ENCODE measurements around the gene SUSD5.

DNA sequence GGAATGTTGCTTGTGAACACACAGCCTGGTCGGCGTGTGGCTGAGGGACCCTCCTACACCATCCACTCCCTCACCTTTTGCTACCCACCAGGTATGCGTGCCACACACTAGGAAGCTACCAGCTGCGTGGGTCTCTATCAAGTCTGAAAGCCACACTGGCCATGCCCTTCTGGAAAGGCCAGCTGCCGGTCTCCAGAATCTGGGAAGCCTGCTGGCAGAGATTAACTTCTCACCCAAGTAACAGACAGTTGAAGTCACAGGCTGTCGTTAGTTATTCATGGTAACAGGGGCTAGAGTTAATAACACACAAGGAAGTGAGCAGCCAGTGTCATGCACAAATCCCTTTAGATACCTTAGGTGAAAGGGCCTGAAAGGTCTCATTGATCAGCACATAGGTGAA is 48.1 kb downstream of the SUSD5 start:
- TF ChIP-seq, protein P1, sequence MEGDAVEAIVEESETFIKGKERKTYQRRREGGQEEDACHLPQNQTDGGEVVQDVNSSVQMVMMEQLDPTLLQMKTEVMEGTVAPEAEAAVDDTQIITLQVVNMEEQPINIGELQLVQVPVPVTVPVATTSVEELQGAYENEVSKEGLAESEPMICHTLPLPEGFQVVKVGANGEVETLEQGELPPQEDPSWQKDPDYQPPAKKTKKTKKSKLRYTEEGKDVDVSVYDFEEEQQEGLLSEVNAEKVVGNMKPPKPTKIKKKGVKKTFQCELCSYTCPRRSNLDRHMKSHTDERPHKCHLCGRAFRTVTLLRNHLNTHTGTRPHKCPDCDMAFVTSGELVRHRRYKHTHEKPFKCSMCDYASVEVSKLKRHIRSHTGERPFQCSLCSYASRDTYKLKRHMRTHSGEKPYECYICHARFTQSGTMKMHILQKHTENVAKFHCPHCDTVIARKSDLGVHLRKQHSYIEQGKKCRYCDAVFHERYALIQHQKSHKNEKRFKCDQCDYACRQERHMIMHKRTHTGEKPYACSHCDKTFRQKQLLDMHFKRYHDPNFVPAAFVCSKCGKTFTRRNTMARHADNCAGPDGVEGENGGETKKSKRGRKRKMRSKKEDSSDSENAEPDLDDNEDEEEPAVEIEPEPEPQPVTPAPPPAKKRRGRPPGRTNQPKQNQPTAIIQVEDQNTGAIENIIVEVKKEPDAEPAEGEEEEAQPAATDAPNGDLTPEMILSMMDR (IDR thresholded peaks at IDR 0.05) = no peak
- no peak for TF ChIP-seq POLR2A (IDR thresholded peaks at IDR 0.05)
